GM19043 (cell line): Measurements from ENCODE around the gene OR56A1.

ENCODE experiments used
- ATAC-seq: cut with Tn5 transposase; IDR thresholded peaks from one replicate; pipeline ENCODE4 v1.9.1; 2021; ENCODE audit warnings: low read depth; ENCODE audit not compliant: unreplicated experiment

Gene OR56A1

GRCh38 chr11:5992604-5993251 lies 37.8 kb downstream of the OR56A1 start:
- no peak for ATAC-seq

DNA sequence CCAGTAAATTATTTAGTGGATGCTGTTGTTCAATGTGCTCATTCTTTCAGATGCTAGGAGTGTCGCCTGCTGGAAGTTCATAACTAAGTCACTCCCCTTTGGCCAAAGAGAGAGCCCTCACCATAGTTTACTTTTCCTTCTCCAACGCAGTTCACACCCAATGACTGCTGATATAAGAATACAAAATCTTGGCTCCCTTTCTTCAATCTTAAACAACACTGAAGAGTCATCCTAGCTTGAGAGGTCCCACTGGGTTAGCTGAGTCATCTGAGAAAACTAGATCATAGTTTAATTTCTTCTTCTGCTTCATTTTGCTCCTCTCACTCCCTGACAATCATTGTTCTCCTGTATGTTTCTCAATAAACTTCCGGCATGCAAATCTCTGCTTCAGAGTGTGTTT lies 38.4 kb downstream of the OR56A1 start:
- no peak for ATAC-seq

DNA sequence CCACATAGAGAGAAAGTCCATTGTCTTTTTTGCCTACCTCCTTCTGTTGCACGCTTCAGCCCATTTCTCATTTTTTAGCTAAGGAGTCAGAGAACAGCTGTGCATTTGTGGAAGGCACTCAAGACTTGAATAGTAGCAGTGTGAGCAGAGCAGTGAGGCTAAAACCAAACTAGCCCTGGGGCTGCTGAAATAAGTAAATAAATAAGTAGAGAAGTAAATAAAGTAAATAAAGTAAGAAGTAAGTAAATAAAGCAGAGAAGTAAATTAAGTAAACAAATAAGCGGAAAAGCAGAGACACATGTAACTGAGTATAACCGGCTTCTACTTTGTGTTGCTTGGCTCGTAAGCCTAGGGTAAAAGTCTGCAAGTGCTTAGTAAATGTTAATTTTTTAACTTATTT lies 41.4 kb downstream of the OR56A1 start:
- no peak for ATAC-seq

GRCh38 chr11:5986885-5987284 lies 43.7 kb downstream of the OR56A1 start, which contains the start of gene OR52L1:
TSS of gene OR52L1 (minus strand) at chr11:5986985. CDS start at chr11:5986930, 55 bp downstream.
- no peak for ATAC-seq

- ATAC-seq, result no peak
These were observed 47.1 kb downstream of the OR56A1 start for GRCh38 chr11:5983443-5983842.

- ATAC-seq, result no peak
These were observed 57.0 kb downstream of the OR56A1 start for GRCh38 chr11:5973530-5973929.
